H1 (cell line): ENCODE measurements around the gene GNB1L. TPM values are rescaled to one million over a fixed set of nuclear protein-coding genes. Genes with fewer than 3 reads are reported as not detected.

Source experiments
- CTCF ChIA-PET: fragments of 300-600 bp; sonication (Branson Sonifier 250); formaldehyde crosslinking; loops from one replicate; lab custom pipeline; 2021; ENCODE audit not compliant: partially characterized antibody; lab: Charles Lee
- POLR2A ChIA-PET: fragments of 300-600 bp; sonication (Branson Sonifier 250); formaldehyde crosslinking; loops from one replicate; lab custom pipeline; 2021; ENCODE audit warnings: inconsistent platforms; ENCODE audit not compliant: partially characterized antibody; lab: Charles Lee
- DNase-seq, 2 experiments: peaks; one replicate each; pipeline versions ENCODE4 v3.0.0 to v3.0.0-alpha.2; 2010 to 2022; ENCODE audit warnings: low spot score in 2 of 2, low read depth in 1 of 2, mixed read lengths in 1 of 2
- FAIRE-seq: peaks from 2 replicates; lab custom pipeline; 2011; peaks lifted over from hg19 to GRCh38; lab: Jason Lieb, UNC
- H2AFZ ChIP-seq: 2 replicates; pipeline ENCODE4 v1.8.1; 2012; ENCODE audit warnings: low read length, inconsistent platforms
- H2AK5ac ChIP-seq: 2 replicates; pipeline ENCODE4 v1.6.1; 2013; ENCODE audit warnings: low read depth, low read length
- H2BK120ac ChIP-seq: replicated peaks from 2 replicates; pipeline ENCODE3; 2013; ENCODE audit warnings: low read depth, low read length, inconsistent platforms
- H2BK12ac ChIP-seq: 2 replicates; pipeline ENCODE4 v1.6.1; 2013; ENCODE audit warnings: low read depth, low read length
- H2BK15ac ChIP-seq: 2 replicates; pipeline ENCODE4 v1.6.1; 2013; ENCODE audit warnings: low read length
- H2BK20ac ChIP-seq: 2 replicates; pipeline ENCODE4 v1.6.1; 2013; ENCODE audit warnings: low read length
- H2BK5ac ChIP-seq: 2 replicates; pipeline ENCODE4 v1.6.1; 2013; ENCODE audit warnings: low read depth, low read length
- H3K14ac ChIP-seq: 2 replicates; pipeline ENCODE4 v1.6.1; 2013; ENCODE audit warnings: inconsistent platforms; ENCODE audit not compliant: insufficient read length
- H3K18ac ChIP-seq: 2 replicates; pipeline ENCODE4 v1.6.1; 2013; ENCODE audit warnings: low read length; ENCODE audit errors: extremely low read depth
- H3K23ac ChIP-seq: 2 replicates; pipeline ENCODE4 v1.6.1; 2013; ENCODE audit warnings: inconsistent platforms; ENCODE audit not compliant: insufficient read length
- H3K23me2 ChIP-seq: 2 replicates; pipeline ENCODE4 v1.6.1; 2013; ENCODE audit warnings: low read depth, low read length
- H3K27ac ChIP-seq: 2 replicates; pipeline ENCODE4 v1.6.1; 2011; ENCODE audit warnings: low read depth, low read length, inconsistent platforms
- H3K27me3 ChIP-seq, 4 experiments: replicated peaks in 1 of 4; 1 replicate in 1 of 4; 2 replicates in 3 of 4; pipeline versions ENCODE4 v1.6.1 to v1.8.1; 2011 to 2013; ENCODE audit warnings: low read length in 3 of 4, mild to moderate bottlenecking in 3 of 4, inconsistent platforms in 2 of 4, mixed read lengths in 2 of 4, moderate library complexity in 1 of 4; ENCODE audit not compliant: control insufficient read depth in 3 of 4, insufficient read depth in 3 of 4; ENCODE audit errors: extremely low read depth in 1 of 4
- H3K36me3 ChIP-seq, 4 experiments: 2 replicates each; pipeline versions ENCODE4 v1.6.1 to v1.8.1; 2011 to 2013; ENCODE audit warnings: mild to moderate bottlenecking in 4 of 4, low read length in 3 of 4, moderate library complexity in 2 of 4, control low read depth in 1 of 4, inconsistent platforms in 1 of 4; ENCODE audit not compliant: insufficient read depth in 4 of 4, control insufficient read depth in 2 of 4
- H3K4ac ChIP-seq: replicated peaks from 2 replicates; pipeline ENCODE3; 2013; ENCODE audit warnings: low read length, low read depth, mixed read lengths, inconsistent platforms; ENCODE audit not compliant: insufficient read length
- H3K4me1 ChIP-seq, 4 experiments: replicated peaks in 1 of 4; 1 replicate in 1 of 4; 2 replicates in 3 of 4; pipeline versions ENCODE4 v1.6.1 to v1.8.1; 2011 to 2013; ENCODE audit warnings: low read length in 3 of 4, inconsistent platforms in 2 of 4, mixed read lengths in 1 of 4; ENCODE audit not compliant: insufficient read depth in 4 of 4, control insufficient read depth in 3 of 4
- H3K4me2 ChIP-seq, 2 experiments: 2 replicates each; pipeline versions ENCODE4 v1.6.1 to v1.8.1; 2011 to 2013; ENCODE audit warnings: low read depth in 2 of 2, low read length in 2 of 2, control low read depth in 1 of 2, inconsistent platforms in 1 of 2, mild to moderate bottlenecking in 1 of 2; ENCODE audit not compliant: insufficient read depth in 1 of 2
- H3K4me3 ChIP-seq, 4 experiments: fragments of 200-600, 300-600 bp in 1 of 4; sonication (generic), shearing (Covaris generic), sonication (Bioruptor Twin) in 1 of 4; 2 replicates each; pipeline versions ENCODE4 v1.5.1 to v1.8.1; 2011 to 2016; ENCODE audit warnings: low read length in 4 of 4, low read depth in 3 of 4, control low read depth in 2 of 4, inconsistent platforms in 2 of 4, mild to moderate bottlenecking in 2 of 4, mixed read lengths in 1 of 4, moderate library complexity in 1 of 4; ENCODE audit not compliant: insufficient read depth in 2 of 4; ENCODE audit errors: extremely low read depth in 1 of 4
- H3K56ac ChIP-seq: replicated peaks from 2 replicates; pipeline ENCODE3; 2013; ENCODE audit warnings: low read depth, mild to moderate bottlenecking, mixed read lengths, low read length, inconsistent platforms; ENCODE audit not compliant: insufficient read length
- H3K79me1 ChIP-seq: 2 replicates; pipeline ENCODE4 v1.6.1; 2013; ENCODE audit warnings: low read depth, low read length, control low read depth
- H3K79me2 ChIP-seq, 2 experiments: 2 replicates each; pipeline versions ENCODE4 v1.6.1 to v1.8.1; 2012 to 2013; ENCODE audit warnings: low read length in 2 of 2, mild to moderate bottlenecking in 2 of 2, inconsistent platforms in 1 of 2; ENCODE audit not compliant: insufficient read depth in 2 of 2, control insufficient read depth in 1 of 2
- H3K9ac ChIP-seq, 4 experiments: replicated peaks in 1 of 4; 1 replicate in 1 of 4; 2 replicates in 3 of 4; pipeline versions ENCODE4 v1.6.1 to v1.8.1; 2011 to 2013; ENCODE audit warnings: low read depth in 3 of 4, low read length in 3 of 4, control low read depth in 2 of 4, mild to moderate bottlenecking in 2 of 4, moderate library complexity in 2 of 4, inconsistent platforms in 1 of 4; ENCODE audit errors: extremely low read depth in 1 of 4
- H3K9me3 ChIP-seq, 2 experiments: 2 replicates each; pipeline versions ENCODE4 v1.6.1 to v1.8.1; 2012 to 2013; ENCODE audit warnings: mild to moderate bottlenecking in 2 of 2, moderate library complexity in 2 of 2, control low read depth in 1 of 2, inconsistent platforms in 1 of 2, low read depth in 1 of 2, low read length in 1 of 2, mixed read lengths in 1 of 2; ENCODE audit not compliant: insufficient read depth in 2 of 2
- H4K20me1 ChIP-seq, 2 experiments: replicated peaks in 1 of 2; 2 replicates each; pipeline versions ENCODE3 to v1.8.1; 2011 to 2013; ENCODE audit warnings: inconsistent platforms in 2 of 2, low read length in 2 of 2, mild to moderate bottlenecking in 1 of 2; ENCODE audit not compliant: insufficient read depth in 2 of 2, control insufficient read depth in 1 of 2
- H4K5ac ChIP-seq: 2 replicates; pipeline ENCODE4 v1.6.1; 2013; ENCODE audit warnings: low read length, low read depth, mixed read lengths, inconsistent platforms; ENCODE audit not compliant: insufficient read length
- H4K8ac ChIP-seq: 2 replicates; pipeline ENCODE4 v1.8.0; 2013; ENCODE audit warnings: mild to moderate bottlenecking, moderate library complexity, low read length, inconsistent platforms; ENCODE audit not compliant: insufficient read depth; ENCODE audit errors: extremely low read depth
- H4K91ac ChIP-seq: replicated peaks from 2 replicates; pipeline ENCODE3; 2013; ENCODE audit warnings: low read length, mixed read lengths, inconsistent platforms; ENCODE audit not compliant: insufficient read length
- CEBPB ChIP-seq: IDR thresholded peaks from 2 replicates; pipeline ENCODE4 v1.6.1; 2012; ENCODE audit warnings: low read depth, low read length
- E2F6 ChIP-seq: IDR thresholded peaks from 2 replicates; pipeline ENCODE4 v1.6.1; 2012; ENCODE audit warnings: inconsistent platforms
- MAX ChIP-seq: IDR thresholded peaks from 2 replicates; pipeline ENCODE4 v1.6.1; 2012; ENCODE audit warnings: inconsistent platforms
- POLR2A ChIP-seq, 2 experiments: IDR thresholded peaks; 1 replicate in 1 of 2; 2 replicates in 1 of 2; pipeline ENCODE4 v1.6.1; 2011; ENCODE audit warnings: low read depth in 2 of 2, low read length in 2 of 2, mild to moderate bottlenecking in 2 of 2; ENCODE audit errors: control extremely low read depth in 1 of 2
- RAD21 ChIP-seq, 2 experiments: IDR thresholded peaks in 1 of 2; conservative IDR thresholded peaks in 1 of 2; 2 replicates each; pipeline ENCODE4 v1.6.1; 2011; ENCODE audit warnings: low read depth in 2 of 2, low read length in 2 of 2, improper control_type of control experiment in 1 of 2, inconsistent platforms in 1 of 2, mild to moderate bottlenecking in 1 of 2, moderate library complexity in 1 of 2
- RBBP5 ChIP-seq: IDR thresholded peaks from 2 replicates; pipeline ENCODE4 v1.7.1; 2012; ENCODE audit warnings: low read depth, mild to moderate bottlenecking, inconsistent platforms, low read length, moderate library complexity, borderline replicate concordance
- RXRA ChIP-seq: IDR thresholded peaks from 2 replicates; pipeline ENCODE4 v1.6.1; 2011; ENCODE audit warnings: low read depth, mild to moderate bottlenecking, low read length, moderate library complexity; ENCODE audit not compliant: insufficient read depth
- SP1 ChIP-seq: IDR thresholded peaks from 2 replicates; pipeline ENCODE4 v1.6.1; 2011; ENCODE audit warnings: low read depth, low read length
- TBP ChIP-seq: IDR thresholded peaks from 2 replicates; pipeline ENCODE4 v1.6.1; 2011; ENCODE audit warnings: low read depth, low read length, improper control_type of control experiment
- USF2 ChIP-seq: IDR thresholded peaks from 2 replicates; pipeline ENCODE4 v1.6.1; 2011; ENCODE audit warnings: low read length, improper control_type of control experiment
- ZNF274 ChIP-seq: IDR thresholded peaks from 2 replicates; pipeline ENCODE4 v1.7.0; 2012; ENCODE audit warnings: low read length, borderline replicate concordance; ENCODE audit errors: extremely low read depth
- WGBS, 2 experiments: shearing (Covaris generic) in 1 of 2; methylation state at CpG; one replicate each; pipeline versions ENCODE4 v1.1.6 to v1.1.7; 2013 to 2015; ENCODE audit warnings: low lambda C conversion rate in 2 of 2, mixed read lengths in 2 of 2, inconsistent platforms in 1 of 2, low coverage in 1 of 2, missing lambda C conversion rate in 1 of 2; ENCODE audit not compliant: insufficient replicate concordance in 2 of 2, insufficient coverage in 1 of 2, insufficient read length in 1 of 2; ENCODE audit errors: extremely low coverage in 1 of 2, missing lambda C conversion rate in 1 of 2; 5-methylcytosine and 5-hydroxymethylcytosine counted together
- polyA plus RNA-seq, 7 experiments: library from polyadenylated mRNA; depleted of rRNA in 3 of 7; stranded (reverse) in 5 of 7; unstranded in 2 of 7; fragments of >200 nt in 5 of 7; fragments of 200-250 nt in 2 of 7; gene quantifications; 1 replicate in 5 of 7; 2 replicates in 1 of 7; 4 replicates in 1 of 7; pipeline versions ENCODE4 v1.2.1 to v1.2.3, GENCODE V29; 2011 to 2013; ENCODE audit warnings: missing spikeins in 2 of 7, mixed read lengths in 2 of 7
- total RNA-seq: library from RNA; stranded (reverse); fragmentation: NEBNext Ultra II Directional; extraction: Animal tissue kit (Norgen Biotek cat#: 25700); gene quantifications from 2 replicates; pipeline ENCODE4 v1.2.1, GENCODE V29; 2021

The GNB1L gene
- total and polyA plus RNA-seq, 2 of the 8 experiments (the other 6 are each of a cell fraction or from before 2014, with no cell fraction given) = 14.0 to 15.6 TPM

- H3K27ac ChIP-seq = no peak overlapping the region
- H2BK20ac ChIP-seq = no peak overlapping the region
- H4K20me1 ChIP-seq = peaks cover 0 to 1% of the 10 kb centered on the region in 2 experiments
- H3K4ac ChIP-seq = no peak overlapping the region
- no peak overlapping the region for H2AFZ ChIP-seq
- H4K5ac ChIP-seq = no peak overlapping the region
- WGBS, 2 experiments = 87% methylated on average over 11 of the region's 13 CpGs; no CpG with 5 or more reads in 1 of the 2 experiments
- peaks cover 0 to 1% (median 0%) of the 10 kb centered on the region in 4 experiments; a peak in 4 of 7 replicates for H3K27me3 ChIP-seq
- H2AK5ac ChIP-seq = no peak overlapping the region
- no peak overlapping the region for H2BK120ac ChIP-seq
- no peak overlapping the region for H4K91ac ChIP-seq
- no peak overlapping the region for H3K56ac ChIP-seq
- H3K79me1 ChIP-seq = no peaks in the 10 kb centered on the region
- no peak overlapping the region for H3K14ac ChIP-seq
- H3K9ac ChIP-seq = no peak overlapping the region
- H4K8ac ChIP-seq = no peak overlapping the region
- no peak overlapping the region for H3K23ac ChIP-seq
- DNase-seq = no peak
- no peaks in the 10 kb centered on the region for H3K79me2 ChIP-seq
- CTCF ChIA-PET = interaction anchor here (1.2 to 16.5 kb wide), 6 partner anchors 10 to 213 kb away, joined by 3 to 168 read pairs (median 10); partner anchors contain the start of gene GP1BB
- peaks cover 0 to 10% (median under 1%) of the 10 kb centered on the region in 4 experiments; a peak in 2 of 7 replicates for H3K4me1 ChIP-seq
- POLR2A ChIA-PET = no interaction called here
- no peak for FAIRE-seq
- no peak overlapping the region for H2BK15ac ChIP-seq
- H3K9me3 ChIP-seq = no peaks in the 10 kb centered on the region
- H3K4me2 ChIP-seq = no peak overlapping the region
- H3K18ac ChIP-seq = no peak overlapping the region
- no peak overlapping the region for H2BK12ac ChIP-seq
- H2BK5ac ChIP-seq = no peak overlapping the region
- no peaks in the 10 kb centered on the region for H3K36me3 ChIP-seq
- H3K4me3 ChIP-seq = no peak overlapping the region
- no peaks in the 10 kb centered on the region; the same call in 1 of the 2 replicates for H3K23me2 ChIP-seq
- TF ChIP-seq E2F6 = no peak
- no peak for TF ChIP-seq MAX
- TF ChIP-seq POLR2A (IDR thresholded peaks at IDR 0.05; ENCODE audit: control extremely low read depth in 1 of 2, low read depth in 2 of 2, low read length in 2 of 2) = no peak
- no peak for TF ChIP-seq RXRA
- no peak for TF ChIP-seq CEBPB
- TF ChIP-seq SP1 = no peak
- TF ChIP-seq USF2 = no peak
- TF ChIP-seq ZNF274 = no peak
- no peak for TF ChIP-seq TBP
- no peak for TF ChIP-seq RAD21 (IDR thresholded peaks at IDR 0.05 in 1 of 2, conservative IDR thresholded peaks at IDR 0.05 in 1 of 2; ENCODE audit: low read depth in 2 of 2, low read length in 2 of 2)
- no peak for TF ChIP-seq RBBP5
Observed at GRCh38 chr22:19744350-19745006, 110.2 kb downstream of the GNB1L start.
